SU-DHL-6 (cell line): ENCODE data around the gene POLR2I.

ENCODE experiments used
- H2AFZ ChIP-seq: fragments of 200-600 bp; sonication (generic); 2 replicates; pipeline ENCODE4 v1.6.1; 2014; ENCODE audit warnings: low read depth, mild to moderate bottlenecking, moderate library complexity, mixed read lengths, antibody characterized with exemption, low read length; ENCODE audit not compliant: severe bottlenecking
- H3F3A ChIP-seq: fragments of 200-600 bp; shearing (Covaris generic); 2 replicates; pipeline ENCODE4 v1.6.0; 2016; ENCODE audit warnings: antibody characterized with exemption, mild to moderate bottlenecking; ENCODE audit not compliant: insufficient read depth
- H3K27ac ChIP-seq: fragments of 200-600 bp; sonication (generic); 2 replicates; pipeline ENCODE4 v1.5.1; 2016; ENCODE audit warnings: low read depth, mild to moderate bottlenecking, low read length, moderate library complexity, mixed read lengths
- H3K27me3 ChIP-seq: fragments of 200-600 bp; sonication (generic), shearing (Covaris generic); 2 replicates; pipeline ENCODE4 v1.6.0; 2014; ENCODE audit warnings: mild to moderate bottlenecking, low read length
- H3K36me3 ChIP-seq: fragments of 200-600 bp; sonication (generic); 2 replicates; pipeline ENCODE4 v1.6.1; 2014; ENCODE audit warnings: mild to moderate bottlenecking, low read length, mixed read lengths
- H3K4me2 ChIP-seq: fragments of 300-600, 200-600 bp; shearing (Covaris generic), sonication (generic); 2 replicates; pipeline ENCODE4 v1.6.0; 2014; ENCODE audit warnings: low read length, low read depth, mild to moderate bottlenecking; ENCODE audit not compliant: poor library complexity, severe bottlenecking
- H3K4me3 ChIP-seq: fragments of 200-600 bp; sonication (generic); 2 replicates; pipeline ENCODE4 v1.5.1; 2014; ENCODE audit warnings: antibody characterized with exemption, low read length, mild to moderate bottlenecking, mixed read lengths; ENCODE audit not compliant: insufficient read depth, poor library complexity, severe bottlenecking
- H3K79me2 ChIP-seq: fragments of 200-600 bp; sonication (generic); 2 replicates; pipeline ENCODE4 v1.6.1; 2014; ENCODE audit warnings: mild to moderate bottlenecking, low read length, moderate library complexity; ENCODE audit not compliant: insufficient read depth
- H3K9ac ChIP-seq: fragments of 200-600 bp; sonication (generic); 2 replicates; pipeline ENCODE4 v1.7.0; 2014; ENCODE audit warnings: mild to moderate bottlenecking, low read length
- H3K9me2 ChIP-seq: fragments of 200-600 bp; sonication (generic); replicated peaks from 2 replicates; pipeline ENCODE4 v1.6.1; 2014; ENCODE audit warnings: low read length; ENCODE audit not compliant: insufficient read depth
- H3K9me3 ChIP-seq: fragments of 200-600 bp; sonication (generic); 2 replicates; pipeline ENCODE4 v1.6.1; 2014; ENCODE audit warnings: low read length, mixed read lengths; ENCODE audit not compliant: insufficient read depth
- H4K20me1 ChIP-seq: fragments of 200-600 bp; sonication (generic); 2 replicates; pipeline ENCODE4 v1.6.1; 2014; ENCODE audit warnings: low read depth, mild to moderate bottlenecking, antibody characterized with exemption, low read length, moderate library complexity, mixed read lengths
- CTCF ChIP-seq: fragments of 200-600 bp; sonication (generic); IDR thresholded peaks from one replicate; pipeline ENCODE4 v1.5.1; 2017; ENCODE audit warnings: antibody characterized with exemption, mild to moderate bottlenecking, low read length, moderate library complexity; ENCODE audit not compliant: insufficient read depth, poor library complexity, severe bottlenecking
- EZH2phosphoT487 ChIP-seq: fragments of 200-600 bp; sonication (generic), shearing (Covaris generic); conservative IDR thresholded peaks from 2 replicates; pipeline ENCODE4 v1.6.1; 2018; ENCODE audit warnings: mild to moderate bottlenecking, antibody characterized with exemption, low read length, moderate library complexity, mixed read lengths

The POLR2I gene

GRCh38 chr19:36099166-36099785, 15.4 kb downstream of the POLR2I start:
- H3K27ac ChIP-seq = no peak overlapping the region
- H4K20me1 ChIP-seq = no peaks in the 10 kb centered on the region
- H3K36me3 ChIP-seq = peaks cover 3% of the 10 kb centered on the region; the same call in 1 of the 2 replicates
- H3K9ac ChIP-seq = no peak overlapping the region
- H2AFZ ChIP-seq = no peak overlapping the region
- no peaks in the 10 kb centered on the region for H3K27me3 ChIP-seq
- H3K9me3 ChIP-seq = no peaks in the 10 kb centered on the region
- H3F3A ChIP-seq = no peaks in the 10 kb centered on the region
- no peaks in the 10 kb centered on the region for H3K79me2 ChIP-seq
- H3K9me2 ChIP-seq = no peaks in the 10 kb centered on the region
- H3K4me3 ChIP-seq = no peak overlapping the region
- TF ChIP-seq CTCF = no peak
- TF ChIP-seq EZH2phosphoT487 = no peak
- H3K4me2 ChIP-seq = no peak overlapping the region

- H3K4me2 ChIP-seq = no peak overlapping the region
- H3K36me3 ChIP-seq = no peaks in the 10 kb centered on the region; the same call in 1 of the 2 replicates
- H3K9ac ChIP-seq = no peak overlapping the region
- H3K9me2 ChIP-seq = no peaks in the 10 kb centered on the region
- no peaks in the 10 kb centered on the region for H3K9me3 ChIP-seq
- no peaks in the 10 kb centered on the region for H3F3A ChIP-seq
- H3K4me3 ChIP-seq = no peak overlapping the region
- no peak overlapping the region for H2AFZ ChIP-seq
- no peak overlapping the region for H3K27ac ChIP-seq
- no peaks in the 10 kb centered on the region for H3K27me3 ChIP-seq
- no peaks in the 10 kb centered on the region for H4K20me1 ChIP-seq
- no peak for TF ChIP-seq CTCF
- TF ChIP-seq EZH2phosphoT487 = no peak
- H3K79me2 ChIP-seq = no peaks in the 10 kb centered on the region
Observed at GRCh38 chr19:36097036-36097435, 17.6 kb downstream of the POLR2I start.

- Histone ChIP-seq H3K79me2 (no peaks in the 10 kb centered on the region), H4K20me1 (no peaks in the 10 kb centered on the region), H3K4me2 (no peak overlapping the region), H3K36me3 (no peaks in the 10 kb centered on the region; the same call in 1 of the 2 replicates), H3K27ac (no peak overlapping the region), H3K9me2 (no peaks in the 10 kb centered on the region), H3K9me3 (no peaks in the 10 kb centered on the region), H3K9ac (no peak overlapping the region), H3F3A (no peaks in the 10 kb centered on the region), H3K27me3 (no peaks in the 10 kb centered on the region), H2AFZ (no peak overlapping the region), H3K4me3 (no peak overlapping the region)
- no peak for TF ChIP-seq EZH2phosphoT487
- no peak for TF ChIP-seq CTCF
Observed at GRCh38 chr19:36093687-36094086, 21.0 kb downstream of the POLR2I start.
